H1 (cell line): ENCODE measurements around the gene INAFM2.

Source experiments
- ATF3 ChIP-seq: IDR thresholded peaks from 2 replicates; pipeline ENCODE4 v1.6.1; 2011; ENCODE audit warnings: low read depth, mild to moderate bottlenecking, low read length; ENCODE audit not compliant: insufficient read depth
- JUN ChIP-seq: IDR thresholded peaks from 2 replicates; pipeline ENCODE4 v1.6.1; 2011; ENCODE audit warnings: low read depth, mild to moderate bottlenecking, improper control_type of control experiment, low read length
- JUND ChIP-seq: IDR thresholded peaks from 2 replicates; pipeline ENCODE4 v1.6.1; 2011; ENCODE audit warnings: mild to moderate bottlenecking, improper control_type of control experiment, low read length
- RNF2 ChIP-seq: fragments of 200-900, 300-1000 bp; sonication (generic); IDR thresholded peaks from 2 replicates; pipeline ENCODE4 v1.7.1; 2016; ENCODE audit warnings: borderline replicate concordance, low read depth, mild to moderate bottlenecking, antibody characterized with exemption, low read length; ENCODE audit not compliant: poor library complexity, severe bottlenecking; ENCODE audit errors: missing control alignments
- TF ChIP-seq, protein P1 (sequence below), 3 experiments: IDR thresholded peaks; 1 replicate in 2 of 3; 2 replicates in 1 of 3; pipeline versions ENCODE4 v1.5.1 to v1.6.1; 2011; ENCODE audit warnings: low read length in 3 of 3, mild to moderate bottlenecking in 3 of 3, inconsistent platforms in 2 of 3, low read depth in 1 of 3, moderate library complexity in 1 of 3; ENCODE audit not compliant: insufficient read depth in 1 of 3; ENCODE audit errors: control extremely low read depth in 1 of 3

DNA sequence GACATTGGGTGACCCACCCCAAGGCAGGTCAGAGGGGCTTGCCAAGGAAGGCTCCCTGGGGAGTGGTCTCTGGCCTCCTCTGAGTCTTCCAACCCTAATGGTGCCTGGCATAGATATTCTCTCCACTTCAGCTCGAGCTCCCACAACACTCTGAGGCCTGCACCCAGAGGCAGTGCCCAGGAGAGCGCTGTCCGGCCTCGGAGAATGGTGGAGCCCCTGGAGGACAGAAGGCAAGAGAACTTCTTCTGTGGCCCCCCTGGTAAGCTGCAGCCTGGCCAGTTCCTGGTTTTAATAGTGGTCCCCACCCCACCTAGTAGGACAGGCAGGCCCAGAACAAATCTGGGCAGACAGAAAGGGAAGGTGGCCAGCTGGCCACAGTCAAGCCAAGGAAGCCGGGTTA is 41.5 kb downstream of the INAFM2 start:
- TF ChIP-seq JUN (no peak), JUND (no peak), RNF2 (no peak), ATF3 (no peak)
- TF ChIP-seq, protein P1, sequence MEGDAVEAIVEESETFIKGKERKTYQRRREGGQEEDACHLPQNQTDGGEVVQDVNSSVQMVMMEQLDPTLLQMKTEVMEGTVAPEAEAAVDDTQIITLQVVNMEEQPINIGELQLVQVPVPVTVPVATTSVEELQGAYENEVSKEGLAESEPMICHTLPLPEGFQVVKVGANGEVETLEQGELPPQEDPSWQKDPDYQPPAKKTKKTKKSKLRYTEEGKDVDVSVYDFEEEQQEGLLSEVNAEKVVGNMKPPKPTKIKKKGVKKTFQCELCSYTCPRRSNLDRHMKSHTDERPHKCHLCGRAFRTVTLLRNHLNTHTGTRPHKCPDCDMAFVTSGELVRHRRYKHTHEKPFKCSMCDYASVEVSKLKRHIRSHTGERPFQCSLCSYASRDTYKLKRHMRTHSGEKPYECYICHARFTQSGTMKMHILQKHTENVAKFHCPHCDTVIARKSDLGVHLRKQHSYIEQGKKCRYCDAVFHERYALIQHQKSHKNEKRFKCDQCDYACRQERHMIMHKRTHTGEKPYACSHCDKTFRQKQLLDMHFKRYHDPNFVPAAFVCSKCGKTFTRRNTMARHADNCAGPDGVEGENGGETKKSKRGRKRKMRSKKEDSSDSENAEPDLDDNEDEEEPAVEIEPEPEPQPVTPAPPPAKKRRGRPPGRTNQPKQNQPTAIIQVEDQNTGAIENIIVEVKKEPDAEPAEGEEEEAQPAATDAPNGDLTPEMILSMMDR (IDR thresholded peaks at IDR 0.05; ENCODE audit: control extremely low read depth in 1 of 3, insufficient read depth in 1 of 3, low read depth in 1 of 3, low read length in 3 of 3), result no peak
